Stimulated activated CD8-positive, alpha-beta memory T cell treated with anti-CD3 and anti-CD28 coated beads, Interleukin-12 subunit alpha, Interleukin-12 subunit beta, amount 100 ng/mL, for 1 hour (primary cell): ENCODE results near the gene DRGX.

Experiments used
- DNase-seq: peaks from one replicate; pipeline ENCODE4 v3.0.0-alpha.2; 2020; ENCODE audit warnings: low read depth

DRGX gene

GRCh38 chr10:49335364-49335972, 60.4 kb downstream of the DRGX start:
- no peak for DNase-seq

- no peak for DNase-seq
These were observed 60.9 kb downstream of the DRGX start for GRCh38 chr10:49334964-49335363.

GRCh38 chr10:49333192-49333591, 62.7 kb downstream of the DRGX start:
- no peak for DNase-seq

- no peak for DNase-seq
These were observed 63.1 kb downstream of the DRGX start for GRCh38 chr10:49332768-49333167.

GRCh38 chr10:49332333-49332732, 63.6 kb downstream of the DRGX start:
- no peak for DNase-seq

GRCh38 chr10:49331431-49331830, 64.5 kb downstream of the DRGX start:
- no peak for DNase-seq

- DNase-seq, result no peak
These were observed 65.7 kb downstream of the DRGX start for GRCh38 chr10:49330127-49330665.

- no peak for DNase-seq
These were observed 66.8 kb downstream of the DRGX start for GRCh38 chr10:49329146-49329505.

- no peak for DNase-seq
These were observed 67.3 kb downstream of the DRGX start for GRCh38 chr10:49328401-49329145.

GRCh38 chr10:49327036-49327813, 68.7 kb downstream of the DRGX start:
- DNase-seq, result no peak

- DNase-seq, result no peak
These were observed 69.7 kb downstream of the DRGX start for GRCh38 chr10:49325916-49326783.

GRCh38 chr10:49325131-49325915, 70.6 kb downstream of the DRGX start:
- no peak for DNase-seq

- DNase-seq, result no peak
These were observed 71.2 kb downstream of the DRGX start for GRCh38 chr10:49324711-49325110.

- no peak for DNase-seq
These were observed 72.0 kb downstream of the DRGX start for GRCh38 chr10:49323896-49324270.

GRCh38 chr10:49323171-49323895, 72.6 kb downstream of the DRGX start:
- no peak for DNase-seq

- DNase-seq, result no peak
These were observed 73.3 kb downstream of the DRGX start for GRCh38 chr10:49322371-49323170.

GRCh38 chr10:49321021-49321420, 74.9 kb downstream of the DRGX start:
- DNase-seq, result no peak

GRCh38 chr10:49320191-49320590, 75.7 kb downstream of the DRGX start:
- no peak for DNase-seq

GRCh38 chr10:49319206-49319605, 76.7 kb downstream of the DRGX start:
- DNase-seq, result no peak

GRCh38 chr10:49318755-49319154, 77.1 kb downstream of the DRGX start:
- no peak for DNase-seq
